Endodermal cell (in vitro differentiated cells): ENCODE data around the gene TXLNB. TPM values are rescaled to one million over a fixed set of nuclear protein-coding genes. Genes with fewer than 3 reads are reported as not detected.

Experiments used
- DNase-seq: peaks from one replicate; pipeline ENCODE4 v3.0.0-alpha.2; 2017
- H3K27ac ChIP-seq: 2 replicates; pipeline ENCODE4 v1.5.1; 2013; ENCODE audit warnings: mild to moderate bottlenecking, low read depth, low read length, moderate library complexity
- H3K27me3 ChIP-seq: 2 replicates; pipeline ENCODE4 v1.6.1; 2013; ENCODE audit warnings: mild to moderate bottlenecking, low read length, moderate library complexity; ENCODE audit not compliant: insufficient read depth, control insufficient read depth, poor library complexity, severe bottlenecking
- H3K36me3 ChIP-seq: 2 replicates; pipeline ENCODE4 v1.7.0; 2013; ENCODE audit warnings: mild to moderate bottlenecking, low read length, moderate library complexity; ENCODE audit not compliant: control insufficient read depth, insufficient read depth
- H3K4me1 ChIP-seq: one replicate; pipeline ENCODE4 v1.7.0; 2013; ENCODE audit warnings: low read length; ENCODE audit not compliant: control insufficient read depth, insufficient read depth
- H3K4me3 ChIP-seq: 2 replicates; pipeline ENCODE4 v1.5.1; 2013; ENCODE audit warnings: mild to moderate bottlenecking, low read length, moderate library complexity
- H3K9ac ChIP-seq: 2 replicates; pipeline ENCODE4 v1.6.1; 2013; ENCODE audit warnings: mild to moderate bottlenecking, low read length, moderate library complexity; ENCODE audit not compliant: poor library complexity, severe bottlenecking; ENCODE audit errors: extremely low read depth
- H3K9me3 ChIP-seq: 2 replicates; pipeline ENCODE4 v1.6.1; 2013; ENCODE audit warnings: mild to moderate bottlenecking, low read length, moderate library complexity; ENCODE audit not compliant: control insufficient read depth
- H3K27ac Mint-ChIP-seq: 2 replicates; pipeline ENCODE4 v1.8.0; 2020; ENCODE audit warnings: mixed read lengths
- H3K27me3 Mint-ChIP-seq: 2 replicates; pipeline ENCODE4 v1.8.0; 2021; ENCODE audit warnings: mild to moderate bottlenecking, mixed read lengths; ENCODE audit not compliant: insufficient read depth
- H3K36me3 Mint-ChIP-seq: 2 replicates; pipeline ENCODE4 v1.8.0; 2020; ENCODE audit warnings: low read depth, mixed read lengths
- H3K4me1 Mint-ChIP-seq: 2 replicates; pipeline ENCODE4 v1.8.0; 2020; ENCODE audit warnings: mixed read lengths
- H3K4me3 Mint-ChIP-seq: 2 replicates; pipeline ENCODE4 v1.8.0; 2020; ENCODE audit warnings: mild to moderate bottlenecking, moderate library complexity, mixed read lengths
- H3K9me3 Mint-ChIP-seq: 2 replicates; pipeline ENCODE4 v1.8.0; 2020; ENCODE audit warnings: mild to moderate bottlenecking, mixed read lengths
- WGBS, 2 experiments: methylation state at CpG; one replicate each; pipeline versions ENCODE4 v1.1.5 to v1.1.7; 2013; ENCODE audit warnings: missing lambda C conversion rate in 2 of 2, mixed read lengths in 1 of 2; ENCODE audit not compliant: insufficient coverage in 1 of 2, insufficient read length in 1 of 2; 5-methylcytosine and 5-hydroxymethylcytosine counted together
- total RNA-seq, 2 donors: library from RNA; stranded (reverse); fragmentation: NEBNext Ultra II Directional in 1 of 2; extraction: Animal tissue kit (Norgen Biotek cat#: 25700) in 1 of 2; gene quantifications; 2 replicates in 1 of 2; 3 replicates in 1 of 2; pipeline ENCODE4 v1.2.1, GENCODE V29; 2021
- TF ChIP-seq, protein P1 (sequence below): fragments of 200-600 bp; sonication (generic); conservative IDR thresholded peaks from 2 replicates; pipeline ENCODE4 v1.5.0; 2021; ENCODE audit warnings: antibody characterized with exemption, mild to moderate bottlenecking

The TXLNB gene
- total RNA-seq, 2 donors from 2014 or later, result not detected

GRCh38 chr6:139275279-139276055, 16.3 kb downstream of the TXLNB start:
- Mint-ChIP-seq H3K4me1 (peaks cover 19% of the 10 kb centered on the region), H3K9me3 (no peaks in the 10 kb centered on the region), H3K27ac (no peak overlapping the region), H3K27me3 (peaks cover 1% of the 10 kb centered on the region), H3K36me3 (no peaks in the 10 kb centered on the region), H3K4me3 (no peak overlapping the region)
- Histone ChIP-seq H3K9me3 (no peaks in the 10 kb centered on the region), H3K27ac (no peak overlapping the region), H3K4me3 (no peak overlapping the region), H3K9ac (no peak overlapping the region), H3K27me3 (no peaks in the 10 kb centered on the region), H3K36me3 (no peaks in the 10 kb centered on the region), H3K4me1 (peaks cover 3% of the 10 kb centered on the region)
- no peak for DNase-seq
- TF ChIP-seq, protein P1, sequence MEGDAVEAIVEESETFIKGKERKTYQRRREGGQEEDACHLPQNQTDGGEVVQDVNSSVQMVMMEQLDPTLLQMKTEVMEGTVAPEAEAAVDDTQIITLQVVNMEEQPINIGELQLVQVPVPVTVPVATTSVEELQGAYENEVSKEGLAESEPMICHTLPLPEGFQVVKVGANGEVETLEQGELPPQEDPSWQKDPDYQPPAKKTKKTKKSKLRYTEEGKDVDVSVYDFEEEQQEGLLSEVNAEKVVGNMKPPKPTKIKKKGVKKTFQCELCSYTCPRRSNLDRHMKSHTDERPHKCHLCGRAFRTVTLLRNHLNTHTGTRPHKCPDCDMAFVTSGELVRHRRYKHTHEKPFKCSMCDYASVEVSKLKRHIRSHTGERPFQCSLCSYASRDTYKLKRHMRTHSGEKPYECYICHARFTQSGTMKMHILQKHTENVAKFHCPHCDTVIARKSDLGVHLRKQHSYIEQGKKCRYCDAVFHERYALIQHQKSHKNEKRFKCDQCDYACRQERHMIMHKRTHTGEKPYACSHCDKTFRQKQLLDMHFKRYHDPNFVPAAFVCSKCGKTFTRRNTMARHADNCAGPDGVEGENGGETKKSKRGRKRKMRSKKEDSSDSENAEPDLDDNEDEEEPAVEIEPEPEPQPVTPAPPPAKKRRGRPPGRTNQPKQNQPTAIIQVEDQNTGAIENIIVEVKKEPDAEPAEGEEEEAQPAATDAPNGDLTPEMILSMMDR, result no peak
- WGBS, 2 experiments, result 88 to 100% methylated on average over 3 of the region's 4 CpGs

DNA sequence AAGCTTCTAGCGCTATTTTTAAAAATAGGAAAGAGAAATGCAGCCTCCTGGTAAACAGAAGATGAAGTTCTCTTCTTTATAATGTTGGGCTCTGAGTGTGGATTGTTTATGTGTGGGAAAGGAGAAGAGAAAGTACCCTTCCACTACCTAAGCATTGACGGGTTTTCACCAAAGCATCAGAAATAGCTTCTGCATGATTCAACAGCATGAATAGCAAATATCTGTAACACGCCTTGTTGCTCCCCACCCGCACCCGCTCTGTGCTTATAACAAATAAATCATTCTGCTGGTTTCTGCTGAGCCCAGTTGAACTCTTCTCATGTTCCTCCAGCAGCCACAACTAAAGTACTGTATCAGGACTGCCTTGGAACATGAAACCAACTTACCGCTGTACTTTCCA, 20.7 kb downstream of the TXLNB start:
- TF ChIP-seq, protein P1, result no peak
- no peak overlapping the region for H3K4me3 ChIP-seq

GRCh38 chr6:139270249-139270648, 21.5 kb downstream of the TXLNB start:
- H3K4me1 Mint-ChIP-seq, result no peaks in the 10 kb centered on the region
- H3K4me1 ChIP-seq, result no peaks in the 10 kb centered on the region
- H3K9me3 Mint-ChIP-seq, result no peaks in the 10 kb centered on the region
- no peaks in the 10 kb centered on the region for H3K36me3 ChIP-seq
- no peaks in the 10 kb centered on the region for H3K36me3 Mint-ChIP-seq
- 90 to 96% methylated on average over 4 to 5 of the region's 5 CpGs for WGBS, 2 experiments
- no peak overlapping the region for H3K4me3 Mint-ChIP-seq
- no peak overlapping the region for H3K27ac ChIP-seq
- no peaks in the 10 kb centered on the region for H3K27me3 Mint-ChIP-seq
- no peak for DNase-seq
- no peaks in the 10 kb centered on the region for H3K27me3 ChIP-seq
- TF ChIP-seq, protein P1, result no peak
- H3K9ac ChIP-seq, result no peak overlapping the region
- H3K9me3 ChIP-seq, result no peaks in the 10 kb centered on the region
- H3K4me3 ChIP-seq, result no peak overlapping the region
- no peak overlapping the region for H3K27ac Mint-ChIP-seq

More for the DNA sequence above, 20.7 kb downstream of the TXLNB start:
- Mint-ChIP-seq H3K27me3 (no peaks in the 10 kb centered on the region), H3K27ac (no peak overlapping the region), H3K9me3 (no peaks in the 10 kb centered on the region), H3K36me3 (no peaks in the 10 kb centered on the region), H3K4me1 (no peaks in the 10 kb centered on the region), H3K4me3 (no peak overlapping the region)
- H3K27me3 ChIP-seq, result no peaks in the 10 kb centered on the region
- H3K4me1 ChIP-seq, result no peaks in the 10 kb centered on the region
- 94 to 100% methylated on average over 1 to 6 of the region's 6 CpGs for WGBS, 2 experiments
- no peak for DNase-seq
- H3K9me3 ChIP-seq, result no peaks in the 10 kb centered on the region
- H3K36me3 ChIP-seq, result no peaks in the 10 kb centered on the region
- H3K27ac ChIP-seq, result no peak overlapping the region
- H3K9ac ChIP-seq, result no peak overlapping the region
